ENCODE measurements around the gene GCSAML. TPM values are rescaled to one million over a fixed set of nuclear protein-coding genes. Genes with fewer than 3 reads are reported as not detected.
A peak's percentile ranks its signal among the peaks of the same experiment; 100 is the strongest.

The GCSAML gene
- total and polyA plus RNA-seq, 11 donors = 0.04 to 0.34 (median 0.07) TPM; not detected in 6

GRCh38 chr1:247576514-247576913 lies 27.6 kb downstream of the GCSAML start:
- ATAC-seq (no peak), DNase-seq (no peak)
- H3K27ac ChIP-seq = no peak overlapping the region
- no peaks in the 10 kb centered on the region for H3K9me3 ChIP-seq
- no peak for TF ChIP-seq POLR2A (IDR thresholded peaks at IDR 0.05)
- TF ChIP-seq CTCF (IDR thresholded peaks at IDR 0.05) = peak in 3 of 12 donors; percentile 10 to 22 (median 16)
- intact Hi-C loops (cut with DNase I) = no loop called here
- H3K36me3 ChIP-seq = no peaks in the 10 kb centered on the region
- no peaks in the 10 kb centered on the region for H3K4me1 ChIP-seq
- no peak overlapping the region for H3K4me3 ChIP-seq
- H3K27me3 ChIP-seq = no peaks in the 10 kb centered on the region
- 47 to 55% (median 52%) methylated on average over 3 of the region's 3 CpGs for WGBS, 4 donors

GRCh38 chr1:247578946-247579460 lies 30.1 kb downstream of the GCSAML start:
- H3K27me3 ChIP-seq = no peaks in the 10 kb centered on the region
- intact Hi-C loops (cut with DNase I) = no loop called here

GRCh38 chr1:247588060-247588459 lies 39.1 kb downstream of the GCSAML start, which contains the start of gene OR2G2:
TSS of gene OR2G2 (plus strand) at chr1:247588360. CDS start at chr1:247588360, 0 bp downstream.
- Histone ChIP-seq H3K4me1 (no peaks in the 10 kb centered on the region), H3K27ac (no peak within 1 kb of the TSS), H3K4me3 (no peak within 1 kb of the TSS), H3K36me3 (no peaks in the 10 kb centered on the region), H3K9me3 (peaks cover 0 to 8% (median 0%) of the 10 kb centered on the region in 12 donors), H3K27me3 (no peaks in the 10 kb centered on the region)
- no peak for TF ChIP-seq CTCF (IDR thresholded peaks at IDR 0.05)
- TF ChIP-seq POLR2A (IDR thresholded peaks at IDR 0.05) = no peak
- ATAC-seq = no peak
- DNase-seq = no peak
- WGBS, 4 donors = 81 to 89% (median 84%) methylated on average over 2 of the region's 2 CpGs
- intact Hi-C loops (cut with DNase I) = no loop called here

More at GRCh38 chr1:247578946-247579460, 30.1 kb downstream of the GCSAML start:
- ATAC-seq = no peak
- TF ChIP-seq POLR2A (IDR thresholded peaks at IDR 0.05) (no peak), CTCF (IDR thresholded peaks at IDR 0.05) (no peak)
- Histone ChIP-seq H3K9me3 (no peaks in the 10 kb centered on the region), H3K36me3 (no peaks in the 10 kb centered on the region), H3K4me3 (no peak overlapping the region), H3K4me1 (no peaks in the 10 kb centered on the region), H3K27ac (no peak overlapping the region)
- no peak for DNase-seq
- 72 to 83% (median 78%) methylated on average over 5 of the region's 5 CpGs for WGBS, 4 donors

- H3K4me1 ChIP-seq = no peaks in the 10 kb centered on the region
- ATAC-seq (no peak), DNase-seq (no peak)
- H3K4me3 ChIP-seq = no peak within 1 kb of the TSS
- H3K27ac ChIP-seq = no peak within 1 kb of the TSS
- peaks cover 0 to 11% (median 0%) of the 10 kb centered on the region in 12 donors for H3K9me3 ChIP-seq
- 55 to 80% (median 70%) methylated on average over 2 of the region's 2 CpGs for WGBS, 4 donors
- no peaks in the 10 kb centered on the region for H3K27me3 ChIP-seq
- TF ChIP-seq POLR2A (IDR thresholded peaks at IDR 0.05) = no peak
- no peak for TF ChIP-seq CTCF (IDR thresholded peaks at IDR 0.05)
- no peaks in the 10 kb centered on the region for H3K36me3 ChIP-seq
- intact Hi-C loops (cut with DNase I) = no loop called here
Measured at GRCh38 chr1:247605286-247605685, 56.4 kb downstream of the GCSAML start, which contains the start of gene OR2G3. TSS of gene OR2G3 (plus strand) at chr1:247605586. CDS start at chr1:247605586, 0 bp downstream.
